Suprapubic skin (tissue), 4 donors: ENCODE results near the gene FADS6.

ENCODE experiments used
- POLR2A ChIP-seq, 2 donors: fragments of 450-650 bp; IDR thresholded peaks; one replicate each; pipeline ENCODE4 v1.6.1; 2017; ENCODE audit warnings: antibody characterized with exemption in 2 of 2, mild to moderate bottlenecking in 2 of 2, moderate library complexity in 2 of 2
- POLR2AphosphoS5 ChIP-seq, 3 donors: sonication (generic); formaldehyde crosslinking; IDR thresholded peaks; one replicate each; pipeline ENCODE4 v1.6.1; 2017; ENCODE audit warnings: antibody characterized with exemption in 3 of 3
- TF ChIP-seq, protein P1 (sequence below), 2 donors: fragments of 200-600 bp in 1 of 2; fragments of 450-650 bp in 1 of 2; sonication (generic) in 1 of 2; IDR thresholded peaks; one replicate each; pipeline ENCODE4 v1.5.1; 2016 to 2019; ENCODE audit warnings: antibody characterized with exemption in 2 of 2, mild to moderate bottlenecking in 1 of 2, moderate library complexity in 1 of 2

DNA sequence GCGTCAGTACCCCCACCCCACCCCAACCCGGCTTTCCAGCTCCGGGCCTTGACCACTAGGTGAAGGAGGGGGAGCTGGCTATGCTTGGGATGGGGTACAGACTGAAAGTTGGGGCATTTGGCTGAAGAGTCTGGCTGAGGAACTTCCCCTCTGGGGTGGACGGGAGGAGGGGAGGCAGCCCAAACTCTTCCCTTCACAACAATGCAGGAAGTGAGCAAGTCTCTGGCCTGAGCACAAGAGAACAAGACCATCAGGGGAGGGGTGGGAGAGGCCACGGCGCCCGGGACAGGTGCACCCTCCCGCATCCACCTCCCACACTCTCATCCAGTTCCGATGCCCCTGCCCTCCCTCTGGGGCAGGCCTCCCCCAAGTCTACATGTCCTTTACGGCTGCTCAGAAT lies 24.0 kb upstream of the FADS6 start:
- TF ChIP-seq, protein P1, sequence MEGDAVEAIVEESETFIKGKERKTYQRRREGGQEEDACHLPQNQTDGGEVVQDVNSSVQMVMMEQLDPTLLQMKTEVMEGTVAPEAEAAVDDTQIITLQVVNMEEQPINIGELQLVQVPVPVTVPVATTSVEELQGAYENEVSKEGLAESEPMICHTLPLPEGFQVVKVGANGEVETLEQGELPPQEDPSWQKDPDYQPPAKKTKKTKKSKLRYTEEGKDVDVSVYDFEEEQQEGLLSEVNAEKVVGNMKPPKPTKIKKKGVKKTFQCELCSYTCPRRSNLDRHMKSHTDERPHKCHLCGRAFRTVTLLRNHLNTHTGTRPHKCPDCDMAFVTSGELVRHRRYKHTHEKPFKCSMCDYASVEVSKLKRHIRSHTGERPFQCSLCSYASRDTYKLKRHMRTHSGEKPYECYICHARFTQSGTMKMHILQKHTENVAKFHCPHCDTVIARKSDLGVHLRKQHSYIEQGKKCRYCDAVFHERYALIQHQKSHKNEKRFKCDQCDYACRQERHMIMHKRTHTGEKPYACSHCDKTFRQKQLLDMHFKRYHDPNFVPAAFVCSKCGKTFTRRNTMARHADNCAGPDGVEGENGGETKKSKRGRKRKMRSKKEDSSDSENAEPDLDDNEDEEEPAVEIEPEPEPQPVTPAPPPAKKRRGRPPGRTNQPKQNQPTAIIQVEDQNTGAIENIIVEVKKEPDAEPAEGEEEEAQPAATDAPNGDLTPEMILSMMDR (IDR thresholded peaks at IDR 0.05) = no peak
- TF ChIP-seq POLR2AphosphoS5 (IDR thresholded peaks at IDR 0.05) (no peak), POLR2A (IDR thresholded peaks at IDR 0.05) (no peak)
